C4-2B (cell line): Measurements from ENCODE around the gene BICRA.

Experiments
- H3K27ac ChIP-seq: fragments of 450-650 bp; 2 replicates; pipeline ENCODE4 v1.5.1; 2017
- ZFX ChIP-seq: fragments of 450-650 bp; IDR thresholded peaks from 2 replicates; pipeline ENCODE4 v1.6.1; 2017
- TF ChIP-seq, protein P1 (sequence below): fragments of 450-650 bp; conservative IDR thresholded peaks from 2 replicates; pipeline ENCODE4 v1.5.1; 2017; ENCODE audit warnings: mild to moderate bottlenecking

BICRA gene

DNA sequence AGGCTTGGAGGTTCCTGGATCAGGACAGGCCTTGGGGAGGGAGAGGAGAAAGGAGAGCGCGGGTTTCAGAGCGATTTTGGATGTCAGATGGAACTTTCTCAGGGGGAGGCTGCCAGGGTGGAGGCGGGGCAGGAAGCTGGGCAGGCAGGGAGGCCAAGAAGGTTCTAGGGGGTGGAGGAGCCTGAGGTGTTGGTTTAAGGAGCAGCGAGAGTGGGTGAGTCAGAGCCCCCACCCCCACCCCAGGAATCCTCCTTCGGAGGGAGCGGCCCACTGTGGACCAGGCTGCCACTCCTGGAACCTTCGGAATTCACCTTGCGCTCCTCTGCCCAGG, 120.5 kb downstream of the BICRA start:
- H3K27ac ChIP-seq, result no peak overlapping the region
- TF ChIP-seq, protein P1, sequence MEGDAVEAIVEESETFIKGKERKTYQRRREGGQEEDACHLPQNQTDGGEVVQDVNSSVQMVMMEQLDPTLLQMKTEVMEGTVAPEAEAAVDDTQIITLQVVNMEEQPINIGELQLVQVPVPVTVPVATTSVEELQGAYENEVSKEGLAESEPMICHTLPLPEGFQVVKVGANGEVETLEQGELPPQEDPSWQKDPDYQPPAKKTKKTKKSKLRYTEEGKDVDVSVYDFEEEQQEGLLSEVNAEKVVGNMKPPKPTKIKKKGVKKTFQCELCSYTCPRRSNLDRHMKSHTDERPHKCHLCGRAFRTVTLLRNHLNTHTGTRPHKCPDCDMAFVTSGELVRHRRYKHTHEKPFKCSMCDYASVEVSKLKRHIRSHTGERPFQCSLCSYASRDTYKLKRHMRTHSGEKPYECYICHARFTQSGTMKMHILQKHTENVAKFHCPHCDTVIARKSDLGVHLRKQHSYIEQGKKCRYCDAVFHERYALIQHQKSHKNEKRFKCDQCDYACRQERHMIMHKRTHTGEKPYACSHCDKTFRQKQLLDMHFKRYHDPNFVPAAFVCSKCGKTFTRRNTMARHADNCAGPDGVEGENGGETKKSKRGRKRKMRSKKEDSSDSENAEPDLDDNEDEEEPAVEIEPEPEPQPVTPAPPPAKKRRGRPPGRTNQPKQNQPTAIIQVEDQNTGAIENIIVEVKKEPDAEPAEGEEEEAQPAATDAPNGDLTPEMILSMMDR, result no peak
- no peak for TF ChIP-seq ZFX

DNA sequence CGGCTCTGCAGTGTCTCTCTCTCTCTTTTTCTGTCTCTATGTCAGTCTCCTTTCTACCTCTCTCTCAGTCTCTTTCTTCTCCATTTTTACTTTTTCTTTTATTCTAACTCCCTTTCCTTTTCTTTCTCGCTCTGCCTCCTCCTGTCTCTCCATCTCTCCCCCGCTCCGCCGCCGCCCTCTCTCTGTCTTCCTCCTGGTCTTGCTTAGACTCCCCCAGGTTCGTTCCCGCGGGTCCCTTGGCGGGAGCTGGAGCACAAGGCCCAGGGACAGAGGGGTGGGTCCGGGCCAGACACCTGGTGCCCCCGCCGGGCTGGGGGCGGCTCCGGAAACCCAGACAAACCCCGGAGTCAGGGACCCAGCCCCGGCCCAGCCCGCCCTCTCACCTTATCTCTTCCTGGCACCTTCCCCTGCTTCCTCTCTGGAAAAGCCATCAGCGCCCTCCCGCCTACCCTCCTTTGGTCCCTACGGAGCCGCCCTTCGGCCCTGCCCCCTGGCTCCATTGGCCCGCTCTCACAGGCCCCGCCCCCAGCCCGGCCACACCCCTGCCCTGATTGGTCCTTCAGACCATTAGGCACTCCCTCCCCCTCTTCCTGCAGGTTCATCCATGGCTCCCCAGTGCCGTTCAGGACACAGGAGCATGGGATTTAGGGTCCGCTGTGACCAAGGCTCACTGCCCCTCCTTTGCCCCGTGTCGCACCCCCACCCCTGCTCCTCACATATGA, 121.0 kb downstream of the BICRA start:
- TF ChIP-seq, protein P1, result no peak
- no peak for TF ChIP-seq ZFX
- H3K27ac ChIP-seq, result no peak overlapping the region

DNA sequence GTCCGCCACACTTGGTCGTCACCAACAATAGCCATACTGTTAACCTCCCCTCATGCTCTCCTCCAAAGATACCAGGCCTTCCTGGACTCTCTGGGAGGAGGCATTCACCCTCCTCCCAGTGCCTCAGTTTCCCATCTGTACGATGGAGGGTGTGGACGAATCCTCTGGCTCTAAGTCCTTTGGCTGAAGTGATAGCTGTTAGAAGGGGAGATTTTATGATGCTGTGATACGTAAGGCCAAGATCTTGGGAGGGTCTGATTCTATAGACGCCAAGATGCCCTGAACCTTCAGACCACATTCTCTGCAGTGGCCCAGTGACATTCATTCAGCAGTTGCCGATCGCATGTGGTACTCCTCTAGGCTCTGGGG, 121.6 kb downstream of the BICRA start:
- no peak overlapping the region for H3K27ac ChIP-seq
- TF ChIP-seq, protein P1, result no peak
- TF ChIP-seq ZFX, result no peak

DNA sequence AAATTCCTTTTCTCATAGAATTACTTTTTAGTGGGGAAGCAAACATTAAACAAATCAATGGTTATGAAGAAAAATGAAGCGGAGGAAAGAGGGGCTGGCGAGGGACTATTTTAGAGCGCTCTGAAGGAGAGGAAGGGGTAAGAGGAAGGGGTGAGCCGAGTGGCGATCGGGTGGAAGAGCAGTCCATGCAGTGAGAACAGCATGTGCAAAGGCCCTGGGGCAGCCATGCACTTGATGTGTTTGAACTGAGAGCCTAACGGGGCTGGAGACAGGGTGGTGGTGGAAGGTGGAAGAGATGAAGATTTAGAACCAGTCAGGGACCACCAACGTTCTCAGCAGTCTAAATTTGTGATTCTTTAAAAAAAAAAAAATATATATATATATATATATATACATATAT, 122.0 kb downstream of the BICRA start:
- no peak overlapping the region for H3K27ac ChIP-seq

DNA sequence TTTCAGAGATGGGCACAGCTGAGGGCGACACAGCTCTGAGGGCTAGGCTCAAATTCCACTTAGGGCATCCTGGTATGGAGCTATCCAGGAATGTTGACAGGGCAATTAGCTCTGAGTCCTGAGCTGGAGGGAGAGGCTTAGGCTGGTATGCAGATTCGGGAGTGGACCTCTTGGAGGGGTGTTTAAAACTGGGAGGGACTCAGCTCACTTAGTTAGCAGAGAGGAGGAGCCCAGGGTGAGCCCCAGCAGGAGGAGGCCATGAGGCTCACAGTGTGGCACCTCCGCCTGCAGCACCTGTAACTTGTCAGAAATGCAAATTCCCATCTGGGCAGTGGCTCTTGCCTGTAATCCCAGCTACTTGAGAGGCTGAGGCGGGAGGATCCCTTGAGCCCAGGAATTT, 126.2 kb downstream of the BICRA start:
- no peak overlapping the region for H3K27ac ChIP-seq
- no peak for TF ChIP-seq ZFX
- TF ChIP-seq, protein P1, result no peak

More for the DNA sequence above, 122.0 kb downstream of the BICRA start:
- TF ChIP-seq, protein P1, result no peak
- no peak for TF ChIP-seq ZFX

DNA sequence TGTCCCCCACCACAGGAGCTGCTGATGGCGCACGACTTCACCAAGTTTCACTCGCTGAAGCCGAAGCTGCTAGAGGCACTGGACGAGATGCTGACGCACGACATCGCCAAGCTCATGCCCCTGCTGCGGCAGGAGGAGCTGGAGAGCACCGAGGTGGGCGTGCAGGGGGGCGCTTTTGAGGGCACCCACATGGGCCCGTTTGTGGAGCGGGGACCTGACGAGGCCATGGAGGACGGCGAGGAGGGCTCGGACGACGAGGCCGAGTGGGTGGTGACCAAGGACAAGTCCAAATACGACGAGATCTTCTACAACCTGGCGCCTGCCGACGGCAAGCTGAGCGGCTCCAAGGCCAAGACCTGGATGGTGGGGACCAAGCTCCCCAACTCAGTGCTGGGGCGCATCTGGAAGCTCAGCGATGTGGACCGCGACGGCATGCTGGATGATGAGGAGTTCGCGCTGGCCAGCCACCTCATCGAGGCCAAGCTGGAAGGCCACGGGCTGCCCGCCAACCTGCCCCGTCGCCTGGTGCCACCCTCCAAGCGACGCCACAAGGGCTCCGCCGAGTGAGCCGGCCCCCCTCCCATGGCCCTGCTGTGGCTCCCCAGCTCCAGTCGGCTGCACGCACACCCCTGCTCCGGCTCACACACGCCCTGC, 132.1 kb downstream of the BICRA start:
- H3K27ac ChIP-seq, result no peak overlapping the region
- no peak for TF ChIP-seq ZFX
- TF ChIP-seq, protein P1, result no peak

DNA sequence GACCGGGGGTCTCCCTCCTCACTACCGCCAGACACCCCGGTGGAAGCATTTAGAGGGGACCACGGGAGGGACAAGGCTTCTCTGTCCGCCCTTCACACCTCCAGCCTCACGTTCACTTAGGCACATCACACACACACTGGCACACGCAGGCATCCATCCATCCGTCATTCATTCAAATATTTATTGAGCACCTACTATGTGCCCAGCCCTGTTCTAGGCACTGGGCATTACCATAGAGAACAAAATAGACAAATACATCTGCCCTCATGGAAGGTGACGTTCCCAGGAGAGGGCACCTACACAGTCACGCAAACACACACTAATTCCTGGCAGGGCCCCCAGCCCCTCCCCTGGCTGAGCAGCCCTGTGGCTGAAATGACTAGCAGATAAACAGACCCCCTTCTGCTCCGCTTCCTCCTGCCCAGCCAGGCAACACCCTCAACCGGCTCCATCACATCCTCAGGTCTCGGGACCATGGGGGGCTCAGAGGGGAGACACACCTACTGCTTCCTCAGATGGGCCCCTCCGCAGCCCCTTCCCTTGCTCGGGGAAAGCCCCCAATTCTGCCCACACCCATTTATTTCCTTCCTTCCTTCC, 132.7 kb downstream of the BICRA start:
- TF ChIP-seq, protein P1, result no peak
- no peak for TF ChIP-seq ZFX
- H3K27ac ChIP-seq, result no peak overlapping the region
